ENCODE results near the gene SMIM23. TPM values are rescaled to one million over a fixed set of nuclear protein-coding genes. Genes with fewer than 3 reads are reported as not detected.

The SMIM23 gene
- polyA plus RNA-seq, 3 donors = not detected

DNA sequence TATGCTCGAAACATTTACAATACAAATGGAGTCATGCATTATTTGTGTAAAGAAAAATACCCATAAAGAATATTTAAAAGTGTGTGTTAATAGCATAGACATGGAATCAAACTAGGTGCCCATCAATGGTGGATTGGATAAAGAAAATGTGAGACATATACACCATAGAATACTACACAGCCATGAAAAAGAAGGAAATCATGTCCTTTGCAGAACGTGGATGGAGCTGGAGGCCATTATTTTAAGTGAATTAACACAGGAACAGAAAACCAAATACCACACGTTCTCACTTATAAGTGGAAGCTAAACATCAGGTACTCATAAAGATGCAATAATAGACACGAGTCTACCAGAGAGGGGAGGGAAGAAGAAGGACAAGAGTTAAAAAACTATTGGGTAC lies 22.8 kb downstream of the SMIM23 start:
- Histone ChIP-seq H3K36me3 (replicated peaks in 1 of 2; ENCODE audit: control insufficient read depth in 1 of 2, insufficient read depth in 2 of 2, low read length in 2 of 2) (no peaks in the 10 kb centered on the region), H4K20me1 (ENCODE audit: insufficient read depth, low read length) (no peaks in the 10 kb centered on the region), H3K9ac (ENCODE audit: insufficient read depth, low read length, poor library complexity, severe bottlenecking) (no peak overlapping the region), H3K4me1 (ENCODE audit: control insufficient read depth in 1 of 2, insufficient read depth in 2 of 2, low read length in 2 of 2) (no peaks in the 10 kb centered on the region), H3K27ac (ENCODE audit: low read depth in 1 of 2, low read length in 2 of 2) (no peak overlapping the region), H3K9me3 (replicated peaks in 1 of 2; ENCODE audit: control insufficient read depth in 1 of 2, insufficient read depth in 1 of 2, low read length in 2 of 2) (peaks cover 0 to 18% of the 10 kb centered on the region in 2 donors), H3K4me3 (replicated peaks in 1 of 3; ENCODE audit: low read depth in 2 of 3, low read length in 3 of 3) (no peak overlapping the region), H2AFZ (ENCODE audit: insufficient read depth, low read depth, low read length, poor library complexity, severe bottlenecking) (no peak overlapping the region), H3K79me2 (ENCODE audit: insufficient read depth, low read length) (no peaks in the 10 kb centered on the region), H3K4me2 (replicated peaks; ENCODE audit: extremely low read depth, low read length, poor library complexity, severe bottlenecking) (no peak overlapping the region), H3K27me3 (ENCODE audit: control insufficient read depth in 2 of 2, insufficient read depth in 2 of 2, low read length in 2 of 2) (peaks cover 22 to 32% of the 10 kb centered on the region in 2 donors)
- Mint-ChIP-seq H3K27ac (peak overlapping the region in 1 of 7 donors; percentile 30), H3K9me3 (peaks cover 7 to 20% (median 16%) of the 10 kb centered on the region in 7 donors), H3K4me3 (peak overlapping the region in 1 of 2 donors; percentile 43), H3K4me1 (peaks cover 9% of the 10 kb centered on the region), H3K27me3 (ENCODE audit: low read depth in 3 of 3) (peaks cover 35 to 42% (median 40%) of the 10 kb centered on the region in 3 donors), H3K36me3 (no peaks in the 10 kb centered on the region)
- no peak for DNase-seq
- TF ChIP-seq, protein P1, sequence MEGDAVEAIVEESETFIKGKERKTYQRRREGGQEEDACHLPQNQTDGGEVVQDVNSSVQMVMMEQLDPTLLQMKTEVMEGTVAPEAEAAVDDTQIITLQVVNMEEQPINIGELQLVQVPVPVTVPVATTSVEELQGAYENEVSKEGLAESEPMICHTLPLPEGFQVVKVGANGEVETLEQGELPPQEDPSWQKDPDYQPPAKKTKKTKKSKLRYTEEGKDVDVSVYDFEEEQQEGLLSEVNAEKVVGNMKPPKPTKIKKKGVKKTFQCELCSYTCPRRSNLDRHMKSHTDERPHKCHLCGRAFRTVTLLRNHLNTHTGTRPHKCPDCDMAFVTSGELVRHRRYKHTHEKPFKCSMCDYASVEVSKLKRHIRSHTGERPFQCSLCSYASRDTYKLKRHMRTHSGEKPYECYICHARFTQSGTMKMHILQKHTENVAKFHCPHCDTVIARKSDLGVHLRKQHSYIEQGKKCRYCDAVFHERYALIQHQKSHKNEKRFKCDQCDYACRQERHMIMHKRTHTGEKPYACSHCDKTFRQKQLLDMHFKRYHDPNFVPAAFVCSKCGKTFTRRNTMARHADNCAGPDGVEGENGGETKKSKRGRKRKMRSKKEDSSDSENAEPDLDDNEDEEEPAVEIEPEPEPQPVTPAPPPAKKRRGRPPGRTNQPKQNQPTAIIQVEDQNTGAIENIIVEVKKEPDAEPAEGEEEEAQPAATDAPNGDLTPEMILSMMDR (IDR thresholded peaks at IDR 0.05) = no peak
- WGBS (ENCODE audit: insufficient coverage) = no CpG with 5 or more reads among the region's 4 CpGs
- intact Hi-C loops (cut with micrococcal nuclease) = no loop called here

GRCh38 chr5:171808951-171809350 lies 23.3 kb downstream of the SMIM23 start:
- no peak overlapping the region for H3K27ac ChIP-seq (ENCODE audit: low read depth in 1 of 2, low read length in 2 of 2)
- Mint-ChIP-seq H3K27ac (no peak overlapping the region), H3K9me3 (peaks cover 7 to 20% (median 16%) of the 10 kb centered on the region in 7 donors), H3K4me3 (no peak overlapping the region), H3K36me3 (no peaks in the 10 kb centered on the region), H3K27me3 (ENCODE audit: low read depth in 3 of 3) (peaks cover 35 to 42% (median 40%) of the 10 kb centered on the region in 3 donors), H3K4me1 (peaks cover 9% of the 10 kb centered on the region)
- no peak overlapping the region for H2AFZ ChIP-seq (ENCODE audit: insufficient read depth, low read depth, low read length, poor library complexity, severe bottlenecking)
- no peaks in the 10 kb centered on the region for H3K79me2 ChIP-seq (ENCODE audit: insufficient read depth, low read length)
- intact Hi-C loops (cut with micrococcal nuclease) = no loop called here
- no peak for DNase-seq
- H3K9me3 ChIP-seq (replicated peaks in 1 of 2; ENCODE audit: control insufficient read depth in 1 of 2, insufficient read depth in 1 of 2, low read length in 2 of 2) = peaks cover 0 to 18% of the 10 kb centered on the region in 2 donors
- TF ChIP-seq, protein P1 (IDR thresholded peaks at IDR 0.05) = no peak
- H3K4me2 ChIP-seq (replicated peaks; ENCODE audit: extremely low read depth, low read length, poor library complexity, severe bottlenecking) = no peak overlapping the region
- peaks cover 0 to under 1% of the 10 kb centered on the region in 2 donors for H3K4me1 ChIP-seq (ENCODE audit: control insufficient read depth in 1 of 2, insufficient read depth in 2 of 2, low read length in 2 of 2)
- H3K4me3 ChIP-seq (replicated peaks in 1 of 3; ENCODE audit: low read depth in 2 of 3, low read length in 3 of 3) = no peak overlapping the region
- H3K9ac ChIP-seq (ENCODE audit: insufficient read depth, low read length, poor library complexity, severe bottlenecking) = no peak overlapping the region
- H4K20me1 ChIP-seq (ENCODE audit: insufficient read depth, low read length) = no peaks in the 10 kb centered on the region
- peaks cover 22 to 32% of the 10 kb centered on the region in 2 donors for H3K27me3 ChIP-seq (ENCODE audit: control insufficient read depth in 2 of 2, insufficient read depth in 2 of 2, low read length in 2 of 2)
- no peaks in the 10 kb centered on the region for H3K36me3 ChIP-seq (replicated peaks in 1 of 2; ENCODE audit: control insufficient read depth in 1 of 2, insufficient read depth in 2 of 2, low read length in 2 of 2)
